SK-N-SH (cell line): Measurements from ENCODE around the gene SDK1. TPM values are rescaled to one million over a fixed set of nuclear protein-coding genes. Genes with fewer than 3 reads are reported as not detected.
A peak's percentile ranks its signal among the peaks of the same experiment; 100 is the strongest.

Experiments used
- CTCF ChIA-PET: fragments of 300-600, 350-600 bp; formaldehyde crosslinking; extraction: SDS; loops from one replicate; lab custom pipeline; 2021; lab: Yijun Ruan, JAX
- POLR2A ChIA-PET: fragments of 350-600 bp; sonication (Branson Sonifier 250); formaldehyde crosslinking; extraction: SDS; loops from one replicate; lab custom pipeline; 2020; ENCODE audit warnings: antibody characterized with exemption, inconsistent platforms; lab: Yijun Ruan, JAX
- DNase-seq: peaks from one replicate; pipeline ENCODE4 v3.0.0; 2012
- H2AFZ ChIP-seq: fragments of 200-600 bp; sonication (generic); 2 replicates; pipeline ENCODE4 v1.8.1; 2016; ENCODE audit warnings: antibody characterized with exemption, mild to moderate bottlenecking, low read depth
- H3F3A ChIP-seq: fragments of 200-600 bp; sonication (generic); replicated peaks from 2 replicates; pipeline ENCODE3; 2016; ENCODE audit warnings: antibody characterized with exemption, mild to moderate bottlenecking; ENCODE audit not compliant: insufficient read depth
- H3K27ac ChIP-seq, 2 experiments: fragments of 200-500 bp in 1 of 2; fragments of 200-600 bp in 1 of 2; sonication (Bioruptor generic) in 1 of 2; sonication (generic), shearing (Covaris generic) in 1 of 2; 2 replicates each; pipeline versions ENCODE4 v1.5.1 to v1.6.1; 2014 to 2016; ENCODE audit warnings: low read depth in 2 of 2, inconsistent platforms in 1 of 2, low read length in 1 of 2, mild to moderate bottlenecking in 1 of 2, mixed read lengths in 1 of 2
- H3K27me3 ChIP-seq: fragments of 200-600 bp; sonication (generic), shearing (Covaris generic); 2 replicates; pipeline ENCODE4 v1.6.1; 2016; ENCODE audit warnings: mixed run types; ENCODE audit not compliant: insufficient read depth
- H3K36me3 ChIP-seq, 2 experiments: fragments of 200-500 bp in 1 of 2; fragments of 200-600 bp in 1 of 2; sonication (Bioruptor generic) in 1 of 2; sonication (generic) in 1 of 2; replicated peaks in 1 of 2; 2 replicates each; pipeline versions ENCODE3 to v1.5.1; 2014 to 2016; ENCODE audit warnings: low read length in 1 of 2, mild to moderate bottlenecking in 1 of 2; ENCODE audit not compliant: insufficient read depth in 2 of 2, control insufficient read depth in 1 of 2
- H3K4me1 ChIP-seq, 2 experiments: fragments of 200-500 bp in 1 of 2; fragments of 200-600 bp in 1 of 2; sonication (Bioruptor generic) in 1 of 2; sonication (generic), shearing (Covaris generic) in 1 of 2; 2 replicates each; pipeline versions ENCODE4 v1.5.1 to v1.6.1; 2014 to 2016; ENCODE audit warnings: low read depth in 1 of 2, low read length in 1 of 2, mixed run types in 1 of 2; ENCODE audit not compliant: insufficient read depth in 2 of 2, control insufficient read depth in 1 of 2
- H3K4me2 ChIP-seq: fragments of 200-600 bp; sonication (generic), shearing (Covaris generic); 2 replicates; pipeline ENCODE4 v1.6.1; 2017; ENCODE audit warnings: mixed run types
- H3K4me3 ChIP-seq, 2 experiments: fragments of 200-500 bp in 1 of 2; fragments of 200-600 bp in 1 of 2; sonication (Bioruptor generic) in 1 of 2; sonication (generic), shearing (Covaris generic) in 1 of 2; 2 replicates each; pipeline versions ENCODE4 v1.5.1 to v1.8.1; 2014 to 2016; ENCODE audit warnings: low read depth in 2 of 2, inconsistent platforms in 1 of 2, low read length in 1 of 2, mild to moderate bottlenecking in 1 of 2, mixed read lengths in 1 of 2, moderate library complexity in 1 of 2
- H3K79me2 ChIP-seq: fragments of 200-600 bp; sonication (generic); 2 replicates; pipeline ENCODE4 v1.8.1; 2017; ENCODE audit warnings: mild to moderate bottlenecking; ENCODE audit not compliant: insufficient read depth
- H3K9ac ChIP-seq: fragments of 200-600 bp; sonication (generic); 2 replicates; pipeline ENCODE4 v1.6.1; 2017; ENCODE audit warnings: mixed run types
- H3K9me2 ChIP-seq: fragments of 200-600 bp; sonication (generic); 2 replicates; pipeline ENCODE4 v1.6.1; 2017; ENCODE audit warnings: mixed run types
- H3K9me3 ChIP-seq: fragments of 200-600 bp; sonication (generic); 2 replicates; pipeline ENCODE4 v1.6.1; 2017; ENCODE audit warnings: mixed run types, mild to moderate bottlenecking, moderate library complexity
- H4K20me1 ChIP-seq: fragments of 200-600 bp; sonication (generic); 2 replicates; pipeline ENCODE4 v1.6.1; 2017; ENCODE audit warnings: mild to moderate bottlenecking, mixed run types; ENCODE audit not compliant: insufficient read depth
- CHD2 ChIP-seq: fragments of 150-350 bp; IDR thresholded peaks from 2 replicates; pipeline ENCODE4 v1.6.1; 2018; ENCODE audit warnings: low read length; ENCODE audit not compliant: partially characterized antibody
- ELF1 ChIP-seq: IDR thresholded peaks from 2 replicates; pipeline ENCODE4 v1.4.0; 2012
- EP300 ChIP-seq, 2 experiments: IDR thresholded peaks; 2 replicates each; pipeline versions ENCODE4 v1.4.0 to v1.6.1; 2012; ENCODE audit warnings: borderline replicate concordance in 1 of 2, low read depth in 1 of 2, low read length in 1 of 2
- EZH2phosphoT487 ChIP-seq: fragments of 200-600 bp; sonication (generic); IDR thresholded peaks from 2 replicates; pipeline ENCODE4 v1.6.1; 2017; ENCODE audit warnings: low read depth, mixed run types, mild to moderate bottlenecking, antibody characterized with exemption, moderate library complexity, borderline replicate concordance
- FOSL2 ChIP-seq: IDR thresholded peaks from 2 replicates; pipeline ENCODE4 v1.4.0; 2012; ENCODE audit warnings: low read depth, mild to moderate bottlenecking, moderate library complexity, borderline replicate concordance
- FOXJ3 ChIP-seq: sonication (generic); formaldehyde crosslinking; IDR thresholded peaks from 2 replicates; pipeline ENCODE4 v1.5.1; 2020; ENCODE audit warnings: mild to moderate bottlenecking, missing genetic modification reagents
- JUND ChIP-seq: IDR thresholded peaks from 2 replicates; pipeline ENCODE4 v1.4.0; 2012
- NFIC ChIP-seq: IDR thresholded peaks from 2 replicates; pipeline ENCODE4 v1.4.0; 2012; ENCODE audit warnings: borderline replicate concordance
- RAD21 ChIP-seq: IDR thresholded peaks from 2 replicates; pipeline ENCODE4 v1.6.1; 2012; ENCODE audit warnings: mild to moderate bottlenecking, low read length
- RCOR1 ChIP-seq: fragments of 150-350 bp; IDR thresholded peaks from 2 replicates; pipeline ENCODE4 v1.6.1; 2017; ENCODE audit warnings: antibody characterized with exemption, low read length
- RXRA ChIP-seq: IDR thresholded peaks from 2 replicates; pipeline ENCODE4 v1.4.0; 2012; ENCODE audit warnings: low read depth, mild to moderate bottlenecking, borderline replicate concordance
- SIN3A ChIP-seq: IDR thresholded peaks from 2 replicates; pipeline ENCODE4 v1.6.1; 2012; ENCODE audit warnings: low read depth, mild to moderate bottlenecking, low read length, moderate library complexity, borderline replicate concordance
- SMC3 ChIP-seq: IDR thresholded peaks from 2 replicates; pipeline ENCODE4 v1.6.1; 2012; ENCODE audit warnings: low read depth, low read length, improper control_type of control experiment
- TCF12 ChIP-seq: IDR thresholded peaks from 2 replicates; pipeline ENCODE4 v1.4.0; 2012
- YY1 ChIP-seq: IDR thresholded peaks from 2 replicates; pipeline ENCODE4 v1.4.0; 2012; ENCODE audit warnings: low read depth, mild to moderate bottlenecking
- WGBS: methylation state at CpG from one replicate; pipeline ENCODE4 v1.1.6; 2017; ENCODE audit warnings: low lambda C conversion rate; 5-methylcytosine and 5-hydroxymethylcytosine counted together
- polyA plus RNA-seq, 3 experiments: library from polyadenylated mRNA; depleted of rRNA; stranded (reverse); fragments of >200 nt; gene quantifications; 2 replicates each; pipeline ENCODE4 v1.2.3, GENCODE V29; 2012
- TF ChIP-seq, protein P1 (sequence below): fragments of 150-350 bp; IDR thresholded peaks from 2 replicates; pipeline ENCODE4 v1.6.1; 2016; ENCODE audit warnings: mild to moderate bottlenecking, low read depth, low read length
- TF ChIP-seq, protein P2 (sequence below): fragments of 150-350 bp; IDR thresholded peaks from 2 replicates; pipeline ENCODE4 v1.6.1; 2017; ENCODE audit warnings: antibody characterized with exemption, low read length, low read depth, borderline replicate concordance
- TF ChIP-seq, protein P3 (sequence below): IDR thresholded peaks from 2 replicates; pipeline ENCODE4 v1.4.0; 2012; ENCODE audit warnings: low read depth
- TF ChIP-seq, protein P4 (sequence below): IDR thresholded peaks from 2 replicates; pipeline ENCODE4 v1.6.1; 2012; ENCODE audit warnings: mild to moderate bottlenecking, low read depth, low read length, moderate library complexity
- TF ChIP-seq, protein P5 (sequence below): IDR thresholded peaks from 2 replicates; pipeline ENCODE4; 2012

The SDK1 gene
- polyA plus RNA-seq, 1 of the 3 experiments (the other 2 are of a cell fraction): 1.2 TPM

DNA sequence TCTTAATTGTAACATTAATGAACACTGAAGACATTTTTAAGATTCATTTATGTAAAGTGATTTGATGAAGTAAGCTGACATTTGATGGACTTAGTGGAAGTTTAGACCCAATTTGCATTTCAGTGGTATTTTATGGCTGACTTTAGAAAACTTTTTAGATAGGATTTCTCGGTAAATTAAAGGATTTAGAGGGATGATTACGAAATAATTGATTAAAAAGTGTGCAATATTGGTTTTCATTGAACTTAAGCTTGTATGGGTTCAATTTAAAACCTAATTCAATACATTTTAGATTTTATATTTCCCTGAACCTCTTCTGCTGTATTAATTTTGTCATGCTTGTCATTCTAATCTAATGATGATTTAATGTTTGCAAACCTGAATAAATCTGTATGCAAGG lies 135.1 kb downstream of the SDK1 start:
- peak overlapping the region in 1 of 2 experiments; percentile 70; a peak in 3 of 4 replicates for H3K27ac ChIP-seq
- H3K4me1 ChIP-seq: peaks cover 0 to 16% of the 10 kb centered on the region in 2 experiments; a peak in 3 of 4 replicates
- peak overlapping the region in 1 of 2 experiments; percentile 49; a peak in 2 of 4 replicates for H3K4me3 ChIP-seq
- ChIA-PET POLR2A (no interaction called here), CTCF (interaction anchor here (1.1 to 1.2 kb wide), 2 partner anchors 46 to 127 kb away, joined by 3 read pairs; no protein-coding TSS in a partner anchor)
- H3K79me2 ChIP-seq: peaks cover 6% of the 10 kb centered on the region; the same call in 1 of the 2 replicates
- H3K9me2 ChIP-seq: no peaks in the 10 kb centered on the region
- 83% methylated on average over 2 of the region's 2 CpGs for WGBS
- peak overlapping the region; percentile 7; the same call in 1 of the 2 replicates for H2AFZ ChIP-seq
- no peaks in the 10 kb centered on the region for H3K27me3 ChIP-seq
- no peaks in the 10 kb centered on the region for H3K9me3 ChIP-seq
- H3F3A ChIP-seq: peaks cover 18% of the 10 kb centered on the region
- no peaks in the 10 kb centered on the region for H4K20me1 ChIP-seq
- peak overlapping the region; percentile 64; the same call in 1 of the 2 replicates for H3K9ac ChIP-seq
- DNase-seq: no peak
- TF ChIP-seq EZH2phosphoT487 (no peak), RCOR1 (no peak), CHD2 (no peak)
- H3K36me3 ChIP-seq: peaks cover 0 to 2% of the 10 kb centered on the region in 2 experiments
- H3K4me2 ChIP-seq: peak overlapping the region; percentile 73; the same call in 1 of the 2 replicates

DNA sequence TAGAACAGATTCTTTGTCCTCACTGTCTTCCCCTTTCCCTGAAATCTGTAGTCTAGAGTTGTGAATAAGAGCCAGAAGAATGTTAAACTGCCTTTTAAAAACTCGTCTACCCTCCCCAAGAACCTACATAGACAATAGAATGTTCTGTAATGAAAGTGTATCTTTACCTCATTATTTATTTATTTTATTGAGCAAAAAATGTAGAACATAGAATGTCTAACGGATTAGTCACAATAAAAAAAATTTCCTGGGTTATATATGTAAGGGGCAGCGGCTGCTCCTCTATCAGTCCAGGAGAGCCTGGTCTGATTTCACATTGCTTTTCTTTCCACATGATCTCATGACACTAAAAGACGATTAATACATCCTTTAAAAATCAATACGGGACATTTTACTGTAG lies 135.7 kb downstream of the SDK1 start:
- H3K4me2 ChIP-seq: peak overlapping the region; percentile 73
- ChIA-PET CTCF (interaction anchor here (1.2 kb wide), 1 partner anchor 127 kb away, joined by 3 read pairs; no protein-coding TSS in a partner anchor), POLR2A (no interaction called here)
- peaks cover 6% of the 10 kb centered on the region; the same call in 1 of the 2 replicates for H3K79me2 ChIP-seq
- H2AFZ ChIP-seq: peak overlapping the region; percentile 45; the same call in 1 of the 2 replicates
- no peak for DNase-seq
- no peaks in the 10 kb centered on the region for H3K27me3 ChIP-seq
- H3K9ac ChIP-seq: peak overlapping the region; percentile 64
- H3K9me2 ChIP-seq: no peaks in the 10 kb centered on the region
- H3K4me3 ChIP-seq: peak overlapping the region; percentile 17 to 49; a peak in 3 of 4 replicates
- H3K27ac ChIP-seq: peak overlapping the region in 1 of 2 experiments; percentile 70; a peak in 3 of 4 replicates
- WGBS: 11% methylated on average over 5 of the region's 5 CpGs
- H3K36me3 ChIP-seq: peaks cover 0 to 2% of the 10 kb centered on the region in 2 experiments
- no peaks in the 10 kb centered on the region for H3K9me3 ChIP-seq
- peaks cover 0 to 13% of the 10 kb centered on the region in 2 experiments; a peak in 3 of 4 replicates for H3K4me1 ChIP-seq
- H3F3A ChIP-seq: peaks cover 18% of the 10 kb centered on the region
- H4K20me1 ChIP-seq: no peaks in the 10 kb centered on the region
- TF ChIP-seq, protein P1, sequence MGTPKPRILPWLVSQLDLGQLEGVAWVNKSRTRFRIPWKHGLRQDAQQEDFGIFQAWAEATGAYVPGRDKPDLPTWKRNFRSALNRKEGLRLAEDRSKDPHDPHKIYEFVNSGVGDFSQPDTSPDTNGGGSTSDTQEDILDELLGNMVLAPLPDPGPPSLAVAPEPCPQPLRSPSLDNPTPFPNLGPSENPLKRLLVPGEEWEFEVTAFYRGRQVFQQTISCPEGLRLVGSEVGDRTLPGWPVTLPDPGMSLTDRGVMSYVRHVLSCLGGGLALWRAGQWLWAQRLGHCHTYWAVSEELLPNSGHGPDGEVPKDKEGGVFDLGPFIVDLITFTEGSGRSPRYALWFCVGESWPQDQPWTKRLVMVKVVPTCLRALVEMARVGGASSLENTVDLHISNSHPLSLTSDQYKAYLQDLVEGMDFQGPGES: no peak
- TF ChIP-seq, protein P2, sequence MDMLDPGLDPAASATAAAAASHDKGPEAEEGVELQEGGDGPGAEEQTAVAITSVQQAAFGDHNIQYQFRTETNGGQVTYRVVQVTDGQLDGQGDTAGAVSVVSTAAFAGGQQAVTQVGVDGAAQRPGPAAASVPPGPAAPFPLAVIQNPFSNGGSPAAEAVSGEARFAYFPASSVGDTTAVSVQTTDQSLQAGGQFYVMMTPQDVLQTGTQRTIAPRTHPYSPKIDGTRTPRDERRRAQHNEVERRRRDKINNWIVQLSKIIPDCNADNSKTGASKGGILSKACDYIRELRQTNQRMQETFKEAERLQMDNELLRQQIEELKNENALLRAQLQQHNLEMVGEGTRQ: no peak
- no peak for TF ChIP-seq YY1
- TF ChIP-seq, protein P3, sequence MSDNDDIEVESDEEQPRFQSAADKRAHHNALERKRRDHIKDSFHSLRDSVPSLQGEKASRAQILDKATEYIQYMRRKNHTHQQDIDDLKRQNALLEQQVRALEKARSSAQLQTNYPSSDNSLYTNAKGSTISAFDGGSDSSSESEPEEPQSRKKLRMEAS: no peak
- TF ChIP-seq SIN3A: no peak
- TF ChIP-seq, protein P4, sequence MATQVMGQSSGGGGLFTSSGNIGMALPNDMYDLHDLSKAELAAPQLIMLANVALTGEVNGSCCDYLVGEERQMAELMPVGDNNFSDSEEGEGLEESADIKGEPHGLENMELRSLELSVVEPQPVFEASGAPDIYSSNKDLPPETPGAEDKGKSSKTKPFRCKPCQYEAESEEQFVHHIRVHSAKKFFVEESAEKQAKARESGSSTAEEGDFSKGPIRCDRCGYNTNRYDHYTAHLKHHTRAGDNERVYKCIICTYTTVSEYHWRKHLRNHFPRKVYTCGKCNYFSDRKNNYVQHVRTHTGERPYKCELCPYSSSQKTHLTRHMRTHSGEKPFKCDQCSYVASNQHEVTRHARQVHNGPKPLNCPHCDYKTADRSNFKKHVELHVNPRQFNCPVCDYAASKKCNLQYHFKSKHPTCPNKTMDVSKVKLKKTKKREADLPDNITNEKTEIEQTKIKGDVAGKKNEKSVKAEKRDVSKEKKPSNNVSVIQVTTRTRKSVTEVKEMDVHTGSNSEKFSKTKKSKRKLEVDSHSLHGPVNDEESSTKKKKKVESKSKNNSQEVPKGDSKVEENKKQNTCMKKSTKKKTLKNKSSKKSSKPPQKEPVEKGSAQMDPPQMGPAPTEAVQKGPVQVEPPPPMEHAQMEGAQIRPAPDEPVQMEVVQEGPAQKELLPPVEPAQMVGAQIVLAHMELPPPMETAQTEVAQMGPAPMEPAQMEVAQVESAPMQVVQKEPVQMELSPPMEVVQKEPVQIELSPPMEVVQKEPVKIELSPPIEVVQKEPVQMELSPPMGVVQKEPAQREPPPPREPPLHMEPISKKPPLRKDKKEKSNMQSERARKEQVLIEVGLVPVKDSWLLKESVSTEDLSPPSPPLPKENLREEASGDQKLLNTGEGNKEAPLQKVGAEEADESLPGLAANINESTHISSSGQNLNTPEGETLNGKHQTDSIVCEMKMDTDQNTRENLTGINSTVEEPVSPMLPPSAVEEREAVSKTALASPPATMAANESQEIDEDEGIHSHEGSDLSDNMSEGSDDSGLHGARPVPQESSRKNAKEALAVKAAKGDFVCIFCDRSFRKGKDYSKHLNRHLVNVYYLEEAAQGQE: no peak
- no peak for TF ChIP-seq ELF1
- TF ChIP-seq FOSL2: peak; percentile 80
- TF ChIP-seq CHD2: no peak
- TF ChIP-seq TCF12: peak; percentile 57; the same call in 1 of the 2 replicates
- TF ChIP-seq RXRA: peak; percentile 39; the same call in 1 of the 2 replicates
- TF ChIP-seq, protein P5, sequence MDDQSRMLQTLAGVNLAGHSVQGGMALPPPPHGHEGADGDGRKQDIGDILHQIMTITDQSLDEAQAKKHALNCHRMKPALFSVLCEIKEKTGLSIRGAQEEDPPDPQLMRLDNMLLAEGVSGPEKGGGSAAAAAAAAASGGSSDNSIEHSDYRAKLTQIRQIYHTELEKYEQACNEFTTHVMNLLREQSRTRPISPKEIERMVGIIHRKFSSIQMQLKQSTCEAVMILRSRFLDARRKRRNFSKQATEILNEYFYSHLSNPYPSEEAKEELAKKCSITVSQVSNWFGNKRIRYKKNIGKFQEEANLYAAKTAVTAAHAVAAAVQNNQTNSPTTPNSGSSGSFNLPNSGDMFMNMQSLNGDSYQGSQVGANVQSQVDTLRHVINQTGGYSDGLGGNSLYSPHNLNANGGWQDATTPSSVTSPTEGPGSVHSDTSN: 0 out of 2 replicates have a peak, but pooled peaks have one; percentile 3
- TF ChIP-seq EP300 (IDR thresholded peaks at IDR 0.05; ENCODE audit: borderline replicate concordance in 1 of 2, low read depth in 1 of 2, low read length in 1 of 2): peak in 1 of 2 experiments; percentile 62; a peak in 1 of 4 replicates
- TF ChIP-seq RCOR1: no peak
- no peak for TF ChIP-seq FOXJ3 (CRISPR knock-in tag)
- peak; percentile 72 for TF ChIP-seq JUND
- no peak for TF ChIP-seq EZH2phosphoT487
- no peak for TF ChIP-seq RAD21
- TF ChIP-seq NFIC: no peak
- no peak for TF ChIP-seq SMC3
